Endothelial cell of umbilical vein (primary cell): Measurements from ENCODE around the gene P4HA3. TPM values are rescaled to one million over a fixed set of nuclear protein-coding genes. Genes with fewer than 3 reads are reported as not detected.

Source experiments
- BruUV-seq: library from RNA; stranded (reverse); fragments of 400-500 nt; replicated peaks from 2 replicates; lab custom pipeline; 2021; lab: Mats Ljungman, UMichigan
- CTCF ChIA-PET: fragments of 300-600, 350-600 bp; sonication (Branson Sonifier 250); formaldehyde crosslinking; loops from one replicate; lab custom pipeline; 2021; ENCODE audit warnings: antibody characterized with exemption, inconsistent platforms; lab: Charles Lee
- POLR2A ChIA-PET: fragments of 300-600, 350-600 bp; sonication (Branson Sonifier 250); formaldehyde crosslinking; loops from one replicate; lab custom pipeline; 2021; ENCODE audit warnings: antibody characterized with exemption, inconsistent platforms; lab: Charles Lee
- DNase-seq: peaks from one replicate; pipeline ENCODE4 v3.0.0-alpha.2; 2011; ENCODE audit warnings: low read depth, low spot score
- FAIRE-seq: peaks from 2 replicates; lab custom pipeline; 2011; peaks lifted over from hg19 to GRCh38; lab: Jason Lieb, UNC
- H2AFZ ChIP-seq: 2 replicates; pipeline ENCODE4 v1.6.0; 2012; ENCODE audit warnings: low read depth, low read length, control low read depth, inconsistent platforms
- H3K27ac ChIP-seq: 2 replicates; pipeline ENCODE4 v1.5.1; 2011; ENCODE audit warnings: low read depth, mild to moderate bottlenecking, control low read depth, low read length, moderate library complexity; ENCODE audit not compliant: insufficient read depth
- H3K27me3 ChIP-seq, 2 experiments: 2 replicates each; pipeline versions ENCODE4 v1.6.0 to v1.6.1; 2011; ENCODE audit warnings: low read length in 2 of 2, mixed read lengths in 1 of 2; ENCODE audit not compliant: control insufficient read depth in 2 of 2, insufficient read depth in 2 of 2
- H3K36me3 ChIP-seq, 2 experiments: 2 replicates in 1 of 2; 3 replicates in 1 of 2; pipeline ENCODE4 v1.5.1; 2011; ENCODE audit warnings: low read length in 2 of 2, mild to moderate bottlenecking in 1 of 2, moderate library complexity in 1 of 2; ENCODE audit not compliant: control insufficient read depth in 2 of 2, insufficient read depth in 2 of 2; ENCODE audit errors: extremely low read depth in 1 of 2
- H3K4me1 ChIP-seq: 3 replicates; pipeline ENCODE4 v1.5.1; 2011; ENCODE audit warnings: mild to moderate bottlenecking, low read length; ENCODE audit not compliant: control insufficient read depth, insufficient read depth; ENCODE audit errors: extremely low read depth
- H3K4me2 ChIP-seq: 2 replicates; pipeline ENCODE4 v1.6.1; 2011; ENCODE audit warnings: low read length, control low read depth, mixed read lengths; ENCODE audit not compliant: insufficient read depth
- H3K4me3 ChIP-seq, 3 experiments: fragments of 200-600 bp in 1 of 3; sonication (generic), shearing (Covaris generic) in 1 of 3; replicated peaks in 1 of 3; 2 replicates each; pipeline ENCODE4 v1.5.1; 2011 to 2016; ENCODE audit warnings: control low read depth in 3 of 3, low read length in 3 of 3, mild to moderate bottlenecking in 2 of 3, inconsistent platforms in 1 of 3, low read depth in 1 of 3, moderate library complexity in 1 of 3; ENCODE audit not compliant: insufficient read depth in 1 of 3
- H3K79me2 ChIP-seq: 2 replicates; pipeline ENCODE4 v1.6.0; 2012; ENCODE audit warnings: low read length, inconsistent platforms; ENCODE audit not compliant: control insufficient read depth, insufficient read depth
- H3K9ac ChIP-seq: replicated peaks from 2 replicates; pipeline ENCODE3; 2011; ENCODE audit warnings: low read length, control low read depth; ENCODE audit not compliant: insufficient read depth; ENCODE audit errors: extremely low read depth
- H3K9me1 ChIP-seq: replicated peaks from 3 replicates; pipeline ENCODE4 v1.6.0; 2011; ENCODE audit warnings: mild to moderate bottlenecking, low read length; ENCODE audit not compliant: control insufficient read depth, insufficient read depth; ENCODE audit errors: extremely low read depth
- H3K9me3 ChIP-seq: replicated peaks from 2 replicates; pipeline ENCODE4 v1.5.1; 2012; ENCODE audit warnings: low read length, inconsistent platforms; ENCODE audit not compliant: control insufficient read depth, insufficient read depth
- H4K20me1 ChIP-seq: replicated peaks from 2 replicates; pipeline ENCODE3; 2011; ENCODE audit warnings: mild to moderate bottlenecking, low read length; ENCODE audit not compliant: control insufficient read depth, insufficient read depth; ENCODE audit errors: extremely low read depth
- CTCF ChIP-seq, 2 donors: IDR thresholded peaks; 1 replicate in 1 of 2; 2 replicates in 1 of 2; pipeline ENCODE4 v1.5.1; 2011; ENCODE audit warnings: low read length in 2 of 2, mild to moderate bottlenecking in 2 of 2, moderate library complexity in 2 of 2, control low read depth in 1 of 2, inconsistent platforms in 1 of 2, low read depth in 1 of 2; ENCODE audit not compliant: insufficient read depth in 1 of 2; ENCODE audit errors: extremely low read depth in 1 of 2
- EZH2 ChIP-seq: IDR thresholded peaks from 2 replicates; pipeline ENCODE4 v1.6.1; 2012; ENCODE audit warnings: borderline replicate concordance, low read depth, mild to moderate bottlenecking, moderate library complexity, low read length, inconsistent platforms; ENCODE audit not compliant: severe bottlenecking
- FOS ChIP-seq: IDR thresholded peaks from 2 replicates; pipeline ENCODE4 v1.6.1; 2011; ENCODE audit warnings: mild to moderate bottlenecking, low read length, moderate library complexity, borderline replicate concordance; ENCODE audit not compliant: insufficient read depth
- GATA2 ChIP-seq: IDR thresholded peaks from 2 replicates; pipeline ENCODE4 v1.7.0; 2011; ENCODE audit warnings: low read depth, mild to moderate bottlenecking, moderate library complexity, mixed read lengths, low read length; ENCODE audit not compliant: insufficient read length, insufficient read depth
- JUN ChIP-seq: IDR thresholded peaks from 2 replicates; pipeline ENCODE4 v1.6.1; 2011; ENCODE audit warnings: borderline replicate concordance, low read depth; ENCODE audit not compliant: insufficient read length, insufficient read depth
- MAX ChIP-seq: IDR thresholded peaks from 2 replicates; pipeline ENCODE4 v1.6.1; 2011; ENCODE audit not compliant: insufficient read depth, insufficient read length
- MYC ChIP-seq: IDR thresholded peaks from one replicate; pipeline ENCODE4 v1.6.1; 2011; ENCODE audit warnings: mild to moderate bottlenecking, low read depth, low read length
- POLR2A ChIP-seq: IDR thresholded peaks from 2 replicates; pipeline ENCODE4 v1.6.1; 2012; ENCODE audit warnings: low read depth, mild to moderate bottlenecking, control low read depth, low read length
- POLR2AphosphoS5 ChIP-seq: IDR thresholded peaks from 2 replicates; pipeline ENCODE4 v1.6.1; 2012; ENCODE audit warnings: low read depth, mild to moderate bottlenecking, control low read depth, low read length, moderate library complexity; ENCODE audit not compliant: insufficient read depth
- dilution Hi-C: fragments of 300-500 bp; cut with MboI; formaldehyde crosslinking; loops from one replicate; pipeline ENCODE4 v1.15.0; 2019; ENCODE audit warnings: low sequenced_read_pairs; ENCODE audit not compliant: extremely low pct_ligation_motif_present
- intact Hi-C: fragments of 100-400 bp; cut with micrococcal nuclease; formaldehyde crosslinking; loops from one replicate; pipeline ENCODE4 v1.10.0; 2022
- polyA plus RNA-seq, 4 experiments: library from polyadenylated mRNA; depleted of rRNA in 3 of 4; stranded (reverse) in 3 of 4; unstranded in 1 of 4; fragments of >200 nt; gene quantifications; 2 replicates each; pipeline versions ENCODE4 v1.2.1 to v1.2.3, GENCODE V29; 2011 to 2012; ENCODE audit warnings: missing spikeins in 1 of 4
- total RNA-seq: library from RNA; stranded (reverse); gene quantifications from 2 replicates; pipeline ENCODE4 v1.2.3, GENCODE V29; 2021

P4HA3 gene
- total and polyA plus RNA-seq, 2 donors (not counting 3 experiments of a cell fraction or from before 2014, with no cell fraction given): 26.9 to 40.0 TPM

- dilution Hi-C loops (no loop called here), intact Hi-C loops (no loop called here)
- ChIA-PET CTCF (interaction anchor here (1.0 kb wide), 1 partner anchor 27 kb away, joined by 3 read pairs; no protein-coding TSS in a partner anchor), POLR2A (no interaction called here)
- no TSS peak for BruUV-seq
- no peak overlapping the region for H3K4me2 ChIP-seq
- H3K9me1 ChIP-seq: no peaks in the 10 kb centered on the region
- H3K79me2 ChIP-seq: no peaks in the 10 kb centered on the region
- no peaks in the 10 kb centered on the region for H3K9me3 ChIP-seq
- H2AFZ ChIP-seq: no peak overlapping the region
- no peak overlapping the region for H3K27ac ChIP-seq
- no peaks in the 10 kb centered on the region for H4K20me1 ChIP-seq
- H3K9ac ChIP-seq: no peak overlapping the region
- DNase-seq: no peak
- peaks cover 0 to 12% of the 10 kb centered on the region in 2 experiments for H3K36me3 ChIP-seq
- H3K4me1 ChIP-seq: peaks cover 4% of the 10 kb centered on the region
- no peak for FAIRE-seq
- TF ChIP-seq CTCF (IDR thresholded peaks at IDR 0.05; ENCODE audit: extremely low read depth in 1 of 2, insufficient read depth in 1 of 2, low read depth in 1 of 2, low read length in 2 of 2) (no peak), MAX (no peak), POLR2AphosphoS5 (no peak), FOS (no peak), POLR2A (no peak), GATA2 (no peak), EZH2 (no peak), MYC (no peak), JUN (no peak)
- no peak overlapping the region for H3K4me3 ChIP-seq
- no peaks in the 10 kb centered on the region for H3K27me3 ChIP-seq
These were observed 28.5 kb downstream of the P4HA3 start for GRCh38 chr11:74282914-74283371.
